Spleen (tissue), 7 donors: Measurements from ENCODE around the gene PDLIM7.

Experiments
- CTCF ChIP-seq, 11 experiments: fragments of 200-600 bp in 7 of 11; fragments of 450-650 bp in 4 of 11; sonication (generic) in 4 of 11; IDR thresholded peaks in 8 of 11; conservative IDR thresholded peaks in 3 of 11; 1 replicate in 7 of 11; 2 replicates in 4 of 11; pipeline versions ENCODE4 v1.4.0 to v1.8.0; 2016 to 2021; ENCODE audit warnings: antibody characterized with exemption in 11 of 11, inconsistent platforms in 4 of 11, mild to moderate bottlenecking in 1 of 11
- POLR2A ChIP-seq, 3 donors: fragments of 450-650 bp; IDR thresholded peaks; one replicate each; pipeline ENCODE4 v1.5.1; 2017; ENCODE audit warnings: antibody characterized with exemption in 3 of 3, mild to moderate bottlenecking in 1 of 3
- POLR2AphosphoS5 ChIP-seq, 3 donors: sonication (generic); formaldehyde crosslinking; IDR thresholded peaks; one replicate each; pipeline ENCODE4 v1.5.1; 2017; ENCODE audit warnings: antibody characterized with exemption in 3 of 3
- donor health status: DM: no; HTN: no; CAD: no; lungs with moderate emphysema.
- donor health status: DM: no; HTN: no; CAD: no.
- donor health status: DM: no; HTN: no; CAD: no.

DNA sequence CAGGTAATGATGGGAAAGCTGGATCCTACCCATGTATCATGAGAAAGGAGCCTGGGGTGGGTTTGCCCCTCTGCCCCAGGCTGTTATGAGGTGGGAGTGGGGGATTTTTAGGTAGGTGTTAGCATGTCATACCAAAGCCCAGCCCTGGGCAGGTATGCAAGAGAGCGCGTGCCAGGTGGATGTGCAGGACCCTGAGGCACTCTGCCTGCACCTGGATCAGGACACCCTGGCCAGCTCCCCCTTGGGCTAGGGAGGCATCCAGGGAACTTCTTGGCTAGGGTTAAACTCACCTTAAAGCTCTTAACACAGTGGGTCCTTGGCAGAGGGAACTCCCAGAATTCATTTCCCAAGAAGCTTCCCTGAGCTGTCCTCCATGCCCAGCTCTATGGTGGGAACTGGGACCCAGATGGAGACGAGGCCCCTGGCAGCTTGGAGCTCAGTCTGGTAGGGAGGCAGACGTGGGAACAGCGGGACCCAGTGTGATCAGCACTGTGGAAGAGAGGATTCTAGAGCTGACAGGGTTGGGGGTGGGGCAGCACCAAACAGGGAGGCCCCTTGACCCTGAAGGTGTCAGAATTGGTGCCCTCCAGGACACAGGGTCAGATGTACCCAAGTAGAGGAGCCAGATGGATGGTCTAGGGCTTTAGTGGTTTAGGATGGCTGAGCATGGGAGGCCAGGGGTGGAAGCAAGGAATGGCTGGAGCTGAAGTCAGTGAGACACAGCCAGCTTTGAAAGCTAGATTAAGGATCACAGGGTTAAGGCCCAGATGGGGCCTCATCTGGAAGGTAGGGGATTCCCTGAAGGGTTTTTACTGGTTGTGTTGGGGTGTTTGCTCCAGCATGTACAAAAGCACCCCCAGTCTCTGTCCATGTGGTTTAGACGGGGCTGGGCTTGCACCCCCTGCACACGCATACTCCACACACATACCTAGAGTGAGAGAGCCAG, 53.0 kb downstream of the PDLIM7 start:
- no peak for TF ChIP-seq CTCF (IDR thresholded peaks at IDR 0.05 in 8 of 11, conservative IDR thresholded peaks at IDR 0.05 in 3 of 11)
- TF ChIP-seq POLR2A (IDR thresholded peaks at IDR 0.05): no peak
- peak; percentile 54 to 63 (median 55) for TF ChIP-seq POLR2AphosphoS5 (IDR thresholded peaks at IDR 0.05)
